ENCODE measurements around the gene TBC1D2.

- no peak for TF ChIP-seq ZNF839 (CRISPR knock-in tag; IDR thresholded peaks at IDR 0.05; ENCODE audit: borderline replicate concordance)
- no peak for TF ChIP-seq PBX3 (CRISPR knock-in tag; IDR thresholded peaks at IDR 0.05; ENCODE audit: borderline replicate concordance)
- TF ChIP-seq SALL2 (CRISPR knock-in tag; IDR thresholded peaks at IDR 0.05) = peak; percentile 13; the same call in 1 of the 2 replicates
- TF ChIP-seq MXD1 (CRISPR knock-in tag; IDR thresholded peaks at IDR 0.05) = no peak
- no peak for TF ChIP-seq JUNB (CRISPR knock-in tag; IDR thresholded peaks at IDR 0.05; ENCODE audit: borderline replicate concordance)
- peak; percentile 27; the same call in 1 of the 2 replicates for TF ChIP-seq SMC3 (IDR thresholded peaks at IDR 0.05; ENCODE audit: low read length)
Measured at GRCh38 chr9:98158071-98158831, 97.2 kb downstream of the TBC1D2 start.

Data from HepG2 (cell line).